Motor neuron (in vitro differentiated cells): ENCODE data around the gene MAP1LC3B2. TPM values are rescaled to one million over a fixed set of nuclear protein-coding genes. Genes with fewer than 3 reads are reported as not detected.

Experiments
- ATAC-seq, 8 experiments: fragments of 200-7000 bp; cut with Tn5 transposase; replicated peaks in 6 of 8; 2 replicates each; pipeline ENCODE4 v1.8.0; 2021; ENCODE audit warnings: mild to moderate bottlenecking in 8 of 8, moderate library complexity in 8 of 8
- H3K27ac ChIP-seq, 2 donors: fragments of 250-450 bp; sonication (Bioruptor Pico); 2 replicates each; pipeline ENCODE4 v1.9.0; 2021; ENCODE audit warnings: antibody characterized with exemption in 2 of 2, mild to moderate bottlenecking in 2 of 2, moderate library complexity in 1 of 2
- H3K4me1 ChIP-seq, 2 donors: fragments of 250-450 bp; sonication (Bioruptor Pico); replicated peaks in 1 of 2; 2 replicates each; pipeline ENCODE4 v1.6.1; 2021; ENCODE audit warnings: antibody characterized with exemption in 2 of 2, mild to moderate bottlenecking in 2 of 2, moderate library complexity in 1 of 2
- H3K4me3 ChIP-seq, 5 donors: fragments of 250-450 bp; sonication (Bioruptor Pico); 2 replicates each; pipeline ENCODE4 v1.9.0; 2021; ENCODE audit warnings: antibody characterized with exemption in 5 of 5, mild to moderate bottlenecking in 5 of 5, moderate library complexity in 4 of 5
- WGBS, 10 experiments: fragments of 450-650 bp; shearing (Covaris generic); methylation state at CpG; one replicate each; pipeline ENCODE4 v1.0.0; 2022; 5-methylcytosine and 5-hydroxymethylcytosine counted together
- in situ Hi-C, 9 experiments: fragments of 400-800 bp; cut with MboI; loops; one replicate each; pipeline ENCODE4 v1.15.0; 2021; ENCODE audit warnings: low sequenced_read_pairs in 9 of 9, low pct_unique_long_range_greater_than_20kb in 2 of 9; ENCODE audit not compliant: unreplicated experiment in 9 of 9
- total RNA-seq, 8 experiments: library from RNA; unstranded; fragments of 300-600 nt; gene quantifications; 2 replicates each; pipeline versions ENCODE4 v1.2.3 to v1.2.4, GENCODE V29; 2022

MAP1LC3B2 gene
- total RNA-seq, 8 experiments from 2014 or later, result 0.61 to 3.8 (median 1.1) TPM

DNA sequence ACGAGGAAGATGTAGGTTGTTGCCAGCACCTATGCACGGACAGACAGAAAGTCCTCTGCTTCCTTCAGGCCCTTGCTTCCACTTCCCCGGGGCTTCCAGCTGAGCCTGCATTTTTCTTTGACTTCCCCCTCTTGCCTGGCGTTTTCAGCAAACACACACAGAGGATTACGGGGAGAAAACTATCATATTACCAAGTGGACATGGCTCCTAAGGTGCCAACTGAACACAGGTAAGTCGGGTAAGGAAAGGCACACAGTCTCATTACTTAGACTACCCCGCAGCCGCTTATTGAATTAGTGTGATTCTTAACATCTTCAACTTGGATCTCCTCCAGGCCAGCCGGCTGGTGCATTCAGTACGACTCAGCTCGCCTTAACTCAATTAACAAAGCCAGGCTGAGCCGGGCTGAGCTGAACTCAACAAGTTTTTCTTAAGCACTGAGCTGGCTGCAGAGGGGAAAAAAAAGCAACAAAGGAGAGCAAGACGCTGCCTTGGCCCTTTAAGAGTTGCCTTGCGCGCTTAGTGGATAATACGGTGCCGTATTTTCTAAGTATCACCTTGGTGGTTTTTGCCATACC lies 19.2 kb upstream of the MAP1LC3B2 start:
- in situ Hi-C loops, result no loop called here
- WGBS, 10 experiments, result 7 to 28% (median 17%) methylated on average over 3 to 14 of the region's 17 CpGs
- Histone ChIP-seq H3K4me3 (no peak overlapping the region), H3K4me1 (peaks cover 23% of the 10 kb centered on the region in 2 donors), H3K27ac (peak overlapping the region in 1 of 2 donors; percentile 29)
- peak; percentile 65 to 90 (median 84) for ATAC-seq

DNA sequence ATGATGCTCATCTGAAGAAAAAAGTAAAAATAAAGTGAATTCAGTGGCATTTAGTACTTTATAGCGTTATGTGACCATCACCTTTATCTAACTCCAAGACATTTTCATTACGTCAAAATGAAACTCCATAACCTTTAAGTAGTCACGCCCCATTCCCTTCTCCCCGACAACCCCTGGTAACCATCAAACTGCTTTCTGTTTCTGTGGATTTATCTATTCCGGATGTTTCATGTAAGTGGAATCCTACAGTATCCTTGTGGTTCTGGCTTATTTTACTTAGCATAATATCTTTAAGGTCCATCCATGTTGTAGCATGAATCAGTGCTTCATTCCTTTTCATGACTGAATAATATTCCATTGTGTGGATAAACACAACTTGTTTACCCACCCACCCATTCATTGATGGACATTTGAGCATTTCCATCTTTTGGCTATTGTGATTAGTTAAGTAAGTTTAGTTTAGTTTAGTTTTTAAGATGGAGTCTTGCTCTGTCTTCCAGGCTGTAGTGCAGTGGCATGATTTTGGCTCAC lies 18.5 kb upstream of the MAP1LC3B2 start:
- Histone ChIP-seq H3K4me3 (no peak overlapping the region), H3K27ac (no peak overlapping the region), H3K4me1 (peaks cover 17% of the 10 kb centered on the region in 2 donors)
- in situ Hi-C loops, result no loop called here
- WGBS, 10 experiments, result 29 to 100% (median 92%) methylated on average over 2 to 5 of the region's 5 CpGs
- ATAC-seq, result no peak

DNA sequence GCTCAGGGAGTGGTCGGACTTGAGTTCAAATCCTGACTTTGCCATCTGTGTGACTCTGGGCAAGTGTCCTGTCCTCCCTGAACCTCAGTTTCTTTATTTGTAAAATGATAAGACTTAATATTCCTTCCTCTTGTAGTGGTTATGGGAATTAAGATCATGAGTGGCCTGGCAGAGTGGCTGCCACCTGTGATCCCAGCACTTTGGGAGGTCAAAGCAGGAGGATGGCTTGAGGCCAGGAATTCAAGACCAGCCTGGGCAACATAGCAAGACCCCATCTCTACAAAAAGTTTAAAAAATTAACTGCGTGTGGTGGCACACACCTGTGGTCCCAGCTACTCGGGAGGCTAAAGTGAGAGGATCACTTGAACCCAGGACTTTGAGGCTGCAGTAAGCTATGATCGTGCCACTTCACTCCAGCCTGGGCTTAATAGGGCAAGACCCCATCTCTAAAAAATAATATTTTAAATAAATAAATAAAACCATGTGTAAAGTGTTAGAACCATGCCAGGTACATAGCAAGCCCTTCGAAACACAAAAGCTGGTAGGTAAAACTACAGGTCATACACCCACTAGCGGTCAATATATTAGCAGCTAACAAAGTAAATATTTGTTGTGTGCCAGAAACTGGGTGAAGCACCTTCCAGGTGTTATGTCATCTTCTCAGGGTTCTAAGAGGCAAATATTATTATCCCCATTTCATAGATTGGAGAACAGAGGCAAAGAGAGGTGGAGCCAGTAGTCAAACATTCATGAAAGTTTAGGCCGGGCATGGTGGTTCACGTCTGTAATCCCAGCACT lies 17.4 kb upstream of the MAP1LC3B2 start:
- in situ Hi-C loops, result no loop called here
- Histone ChIP-seq H3K4me1 (peaks cover 14 to 17% of the 10 kb centered on the region in 2 donors), H3K4me3 (no peak overlapping the region), H3K27ac (no peak overlapping the region)
- no peak for ATAC-seq
- 92 to 100% (median 99%) methylated on average over 1 to 6 of the region's 8 CpGs for WGBS, 10 experiments

DNA sequence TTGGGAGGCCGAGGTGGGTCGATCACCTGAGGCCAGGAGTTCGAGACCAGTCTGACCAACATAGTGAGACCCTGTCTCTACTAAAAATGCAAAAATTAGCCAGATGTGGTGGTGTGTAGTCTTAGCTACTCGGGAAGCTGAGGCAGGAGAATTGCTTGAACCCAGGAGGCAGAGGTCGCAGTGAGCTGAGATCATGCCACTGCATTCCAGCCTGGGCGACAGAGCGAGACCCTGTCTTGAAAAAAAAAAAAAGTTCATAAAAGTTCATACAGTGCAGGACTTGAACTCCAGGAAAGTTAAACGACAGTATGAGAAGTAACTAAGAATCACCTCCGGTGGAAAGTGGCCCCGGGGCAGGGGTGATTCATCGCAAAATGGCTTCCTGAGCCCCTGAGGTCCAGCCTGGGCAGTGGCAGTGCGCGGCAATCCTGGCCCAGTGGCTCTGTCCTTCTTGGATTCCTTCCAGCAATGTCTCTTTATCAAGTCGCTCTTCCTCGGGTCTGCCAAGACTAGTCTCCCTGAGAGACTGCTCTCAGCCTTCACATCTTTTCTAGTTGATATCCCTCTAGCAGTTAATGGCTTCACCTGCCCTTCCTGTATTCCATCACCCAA lies 16.7 kb upstream of the MAP1LC3B2 start:
- Histone ChIP-seq H3K4me1 (peaks cover 14 to 18% of the 10 kb centered on the region in 2 donors), H3K27ac (no peak overlapping the region), H3K4me3 (no peak overlapping the region)
- peak in 3 of 8 experiments; percentile 18 to 60 (median 45) for ATAC-seq
- in situ Hi-C loops, result no loop called here
- WGBS, 10 experiments, result 70 to 100% (median 86%) methylated on average over 2 to 9 of the region's 15 CpGs; no CpG with 5 or more reads in 2 of the 10 experiments

DNA sequence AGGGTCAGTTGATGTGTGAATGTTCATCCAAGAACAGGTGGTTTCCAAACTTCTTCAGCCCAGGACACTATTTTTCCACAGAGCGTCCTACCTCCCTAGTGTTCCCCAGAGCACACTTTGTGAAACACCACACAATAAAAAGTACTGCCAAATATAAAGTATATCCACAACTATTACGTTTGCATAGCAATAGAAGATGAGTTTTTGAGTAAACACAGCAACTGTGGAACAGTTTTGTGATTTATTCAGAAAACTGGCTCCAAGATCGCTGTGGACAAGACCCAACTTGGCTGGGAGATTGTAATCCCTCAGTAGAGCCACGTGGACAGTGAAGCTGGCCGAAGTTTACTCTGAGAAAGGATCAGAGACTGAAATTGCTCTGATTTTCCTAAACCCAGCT lies 14.5 kb upstream of the MAP1LC3B2 start:
- in situ Hi-C loops, result no loop called here
- Histone ChIP-seq H3K27ac (no peak overlapping the region), H3K4me3 (no peak overlapping the region), H3K4me1 (peaks cover 15 to 21% of the 10 kb centered on the region in 2 donors)
- 7 to 100% (median 64%) methylated on average over 1 to 5 of the region's 5 CpGs; no CpG with 5 or more reads in 1 of the 10 experiments for WGBS, 10 experiments
- peak in 2 of 8 experiments; percentile 17 to 19 for ATAC-seq

DNA sequence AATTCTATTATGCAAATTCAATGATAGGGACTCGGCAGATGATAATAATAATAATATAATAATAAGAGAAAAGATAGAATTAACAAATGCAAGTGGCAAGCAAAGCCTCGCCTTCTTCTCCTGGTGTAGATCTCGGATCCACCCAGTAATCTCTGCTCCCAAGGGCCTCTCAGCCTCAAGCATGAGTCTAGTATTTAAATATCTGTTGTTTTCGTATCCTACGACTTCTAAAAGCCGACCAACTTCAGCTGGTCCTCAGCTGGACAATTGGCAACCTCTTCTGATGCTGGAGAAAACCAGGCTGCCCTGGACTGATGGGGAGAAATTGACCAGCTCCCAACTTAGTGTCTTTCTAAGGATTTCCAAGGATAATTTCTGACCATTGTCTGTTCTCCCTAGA lies 14.0 kb upstream of the MAP1LC3B2 start:
- in situ Hi-C loops, result no loop called here
- H3K4me1 ChIP-seq, result peaks cover 16 to 22% of the 10 kb centered on the region in 2 donors
- no peak overlapping the region for H3K4me3 ChIP-seq
- 0 to 90% (median 79%) methylated on average over 1 to 6 of the region's 6 CpGs; no CpG with 5 or more reads in 1 of the 10 experiments for WGBS, 10 experiments
- ATAC-seq, result peak in 3 of 8 experiments; percentile 26 to 81 (median 27)
- no peak overlapping the region for H3K27ac ChIP-seq

DNA sequence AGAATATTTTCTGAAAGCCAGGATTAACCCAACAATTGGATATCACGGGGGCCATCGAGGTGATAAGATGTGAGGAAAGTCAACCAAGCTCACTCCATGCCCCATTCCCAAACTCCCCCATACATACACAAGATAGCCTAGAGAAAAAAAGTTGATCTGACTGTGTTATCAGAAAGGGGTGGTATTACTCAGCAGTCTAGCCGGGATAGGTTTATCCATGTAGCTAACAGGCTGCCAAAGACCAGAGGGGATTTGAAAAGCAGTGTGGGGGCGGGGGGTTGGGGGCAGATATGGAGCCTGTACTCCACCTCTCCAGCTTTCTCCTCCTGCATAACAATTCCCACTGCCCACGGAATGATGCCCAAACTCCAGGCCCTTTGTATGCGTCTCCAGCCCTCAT lies 13.2 kb upstream of the MAP1LC3B2 start:
- 94 to 100% (median 100%) methylated on average over 1 to 2 of the region's 6 CpGs; no CpG with 5 or more reads in 6 of the 10 experiments for WGBS, 10 experiments
- in situ Hi-C loops, result no loop called here

DNA sequence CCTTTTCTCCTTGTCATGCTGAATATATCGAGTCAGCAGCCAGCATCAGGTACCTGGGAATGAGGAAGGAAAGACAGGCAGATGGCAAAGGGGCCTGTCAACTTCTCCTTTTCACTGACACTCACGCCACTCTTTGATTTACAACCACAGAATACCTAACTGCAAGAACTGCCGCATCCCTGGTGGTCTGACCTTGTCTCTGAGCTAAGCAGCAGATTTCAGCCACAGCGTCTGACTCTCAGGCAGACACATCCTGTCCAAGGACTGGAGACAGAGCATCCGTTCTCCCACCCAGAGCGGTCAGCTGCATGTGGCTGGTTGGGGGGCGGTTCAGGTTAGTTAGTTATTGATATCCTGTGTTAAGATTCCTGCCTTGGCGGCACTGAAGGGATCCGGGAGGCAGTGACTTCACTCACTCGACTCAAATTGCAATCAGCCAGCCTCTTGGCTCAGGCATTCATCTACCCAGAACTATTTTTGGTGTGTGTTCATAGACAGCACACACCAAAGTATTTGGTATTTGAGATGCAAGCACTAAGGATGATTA lies 11.2 kb upstream of the MAP1LC3B2 start:
- in situ Hi-C loops, result no loop called here
- 0 to 100% (median 45%) methylated on average over 1 to 9 of the region's 10 CpGs; no CpG with 5 or more reads in 4 of the 10 experiments for WGBS, 10 experiments
- Histone ChIP-seq H3K27ac (peak overlapping the region; percentile 2 to 70), H3K4me1 (peaks cover 24 to 27% of the 10 kb centered on the region in 2 donors), H3K4me3 (no peak overlapping the region)
- peak in 5 of 8 experiments; percentile 71 to 95 (median 86) for ATAC-seq

More for the DNA sequence above, 13.2 kb upstream of the MAP1LC3B2 start:
- Histone ChIP-seq H3K4me3 (no peak overlapping the region), H3K4me1 (peaks cover 24% of the 10 kb centered on the region in 2 donors), H3K27ac (no peak overlapping the region)
- ATAC-seq, result no peak

DNA sequence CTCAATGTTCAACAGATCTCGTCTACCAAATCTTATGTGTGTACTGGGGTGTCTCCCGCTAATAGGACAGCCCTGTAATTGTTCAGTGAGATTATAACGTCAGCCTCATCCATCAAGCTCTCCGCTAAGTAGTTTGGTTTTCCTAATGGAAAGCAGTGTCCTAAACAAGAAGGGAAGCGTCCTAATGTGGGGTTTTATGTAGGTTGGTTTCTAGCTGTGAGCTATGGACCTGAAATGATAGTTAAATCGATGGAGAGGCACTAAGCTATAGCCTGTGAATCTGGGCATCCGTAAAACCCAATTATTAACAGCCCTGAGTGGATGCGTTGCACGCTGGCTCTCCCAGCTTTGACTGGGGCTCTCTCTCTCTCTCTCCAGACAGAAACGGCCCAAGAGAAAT lies 9.2 kb upstream of the MAP1LC3B2 start:
- ATAC-seq, result peak in 3 of 8 experiments; percentile 8 to 32 (median 14)
- H3K4me3 ChIP-seq, result no peak overlapping the region
- no peak overlapping the region for H3K27ac ChIP-seq
- 40 to 100% (median 72%) methylated on average over 1 to 9 of the region's 10 CpGs; no CpG with 5 or more reads in 1 of the 10 experiments for WGBS, 10 experiments
- in situ Hi-C loops, result no loop called here
- H3K4me1 ChIP-seq, result peaks cover 24 to 27% of the 10 kb centered on the region in 2 donors

DNA sequence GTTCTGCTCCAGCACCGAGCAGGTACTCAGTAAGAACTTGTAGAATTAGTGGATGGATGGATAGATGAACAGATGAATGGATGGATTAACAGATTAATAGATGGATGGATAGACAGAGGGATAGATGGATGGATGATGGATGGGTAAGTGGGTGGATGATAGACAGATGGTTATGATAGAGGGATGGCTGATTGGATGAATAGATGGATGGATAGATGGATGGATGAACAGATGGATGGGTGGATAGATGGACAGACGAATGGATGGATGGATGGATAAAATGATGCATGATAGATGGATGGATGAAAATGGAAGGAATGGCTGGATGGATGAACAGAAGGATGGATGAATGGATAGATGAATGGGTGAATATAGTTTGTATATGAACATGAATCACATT lies 8.0 kb upstream of the MAP1LC3B2 start:
- in situ Hi-C loops, result no loop called here
- ATAC-seq, result no peak
- WGBS, 10 experiments, result 47 to 100% (median 85%) methylated on average over 1 to 2 of the region's 2 CpGs; no CpG with 5 or more reads in 1 of the 10 experiments
- Histone ChIP-seq H3K4me3 (no peak overlapping the region), H3K4me1 (peaks cover 24 to 27% of the 10 kb centered on the region in 2 donors), H3K27ac (no peak overlapping the region)

DNA sequence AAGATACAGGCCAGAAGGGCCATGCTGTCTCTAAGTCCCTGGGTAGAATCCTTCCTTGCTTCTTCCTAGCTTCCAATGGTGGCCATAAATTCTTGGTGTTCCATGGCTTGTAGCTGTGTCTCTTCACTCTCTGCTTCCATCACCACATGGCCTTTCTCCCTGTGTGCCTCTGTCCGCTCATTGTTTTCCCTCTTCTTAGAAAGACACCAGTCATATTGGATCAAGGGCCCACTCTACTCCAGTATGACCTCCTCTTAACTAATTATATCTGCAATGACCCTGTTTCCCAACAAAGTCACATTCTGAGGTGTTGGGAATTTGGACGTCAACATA lies 7.6 kb upstream of the MAP1LC3B2 start:
- Histone ChIP-seq H3K4me1 (peaks cover 24 to 27% of the 10 kb centered on the region in 2 donors), H3K27ac (no peak overlapping the region), H3K4me3 (no peak overlapping the region)
- ATAC-seq, result no peak
- WGBS, 10 experiments, result 67 to 100% (median 94%) methylated on average over 1 to 2 of the region's 2 CpGs; no CpG with 5 or more reads in 5 of the 10 experiments
- in situ Hi-C loops, result no loop called here

DNA sequence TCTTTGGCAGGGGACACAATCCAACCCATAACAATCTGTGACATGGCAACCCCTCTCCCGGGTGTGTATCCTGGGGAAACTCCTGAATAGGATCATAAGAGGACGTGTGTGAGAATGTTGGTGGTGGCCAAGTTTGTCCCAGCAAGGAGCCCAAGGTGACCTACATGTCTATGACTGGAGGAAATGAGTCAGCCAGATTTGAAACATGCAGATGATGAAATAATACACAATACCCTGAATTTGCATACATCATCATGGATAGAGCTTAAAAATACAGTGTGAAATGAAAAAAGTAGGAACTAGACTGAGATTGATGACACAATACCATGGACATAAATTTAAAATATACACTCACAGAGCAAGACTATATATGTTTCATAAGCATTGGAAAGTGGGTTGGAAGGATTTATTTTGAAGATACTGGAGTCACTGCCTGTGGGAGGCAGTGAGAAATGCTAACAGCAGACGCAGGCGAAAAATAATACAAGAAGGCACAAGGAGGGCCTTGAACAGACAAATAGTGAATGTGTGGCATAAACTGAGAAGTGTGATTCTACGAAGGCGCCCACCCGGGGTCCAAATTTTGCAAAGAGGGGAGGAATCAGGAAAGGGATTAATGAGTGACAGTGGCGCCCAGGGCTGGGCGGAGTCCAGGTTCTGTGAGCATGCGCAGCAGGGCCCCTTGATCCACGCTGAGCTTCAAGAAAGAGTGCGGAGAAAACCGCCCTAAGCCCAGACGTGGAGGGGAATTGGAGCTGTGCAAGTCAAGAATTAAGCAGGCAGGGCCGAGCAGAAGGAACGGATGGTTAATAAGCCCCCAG lies 7.0 kb upstream of the MAP1LC3B2 start:
- peaks cover 24 to 27% of the 10 kb centered on the region in 2 donors for H3K4me1 ChIP-seq
- H3K27ac ChIP-seq, result no peak overlapping the region
- ATAC-seq, result peak in 6 of 8 experiments; percentile 33 to 91 (median 66)
- in situ Hi-C loops, result no loop called here
- no peak overlapping the region for H3K4me3 ChIP-seq
- WGBS, 10 experiments, result 57 to 97% (median 85%) methylated on average over 1 to 13 of the region's 16 CpGs; no CpG with 5 or more reads in 3 of the 10 experiments
